ENCODE results near the gene MGST1. TPM values are rescaled to one million over a fixed set of nuclear protein-coding genes. Genes with fewer than 3 reads are reported as not detected.
A peak's percentile ranks its signal among the peaks of the same experiment; 100 is the strongest.

Gene MGST1
- total RNA-seq, 1 experiment from 2014 or later = 30.0 TPM

DNA sequence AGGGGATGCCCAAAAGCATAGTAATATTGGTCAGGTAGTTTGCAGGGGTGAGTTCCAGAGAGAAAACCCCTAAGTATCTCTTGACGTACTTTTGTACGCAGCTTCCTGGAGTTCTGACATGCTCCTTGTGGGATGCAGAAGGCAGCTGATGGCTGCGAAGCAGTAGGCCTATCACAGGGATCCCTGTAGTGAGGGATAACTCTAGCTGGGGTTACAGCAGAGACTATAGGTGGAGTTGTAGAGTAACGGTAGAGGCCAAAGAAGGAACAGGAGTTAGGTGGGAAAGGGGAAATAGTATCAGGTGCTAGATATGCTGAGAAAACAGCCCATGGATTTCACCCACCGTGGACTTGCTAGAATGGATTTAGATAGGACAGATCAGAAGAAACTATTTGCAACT is 37.3 kb downstream of the MGST1 start:
- intact Hi-C loops (cut with micrococcal nuclease; ENCODE audit: unreplicated experiment) = loop anchor here (5.0 to 10.0 kb wide), 4 partner anchors 218 to 1260 kb away; no protein-coding TSS in a partner anchor
- Histone ChIP-seq H3K27ac (ENCODE audit: low read depth, low read length, poor library complexity, severe bottlenecking) (no peak overlapping the region), H3K36me3 (ENCODE audit: insufficient read depth, low read length, poor library complexity, severe bottlenecking) (no peaks in the 10 kb centered on the region), H3K4me3 (ENCODE audit: low read depth, low read length, poor library complexity, severe bottlenecking) (no peak overlapping the region), H3K27me3 (replicated peaks; ENCODE audit: insufficient read depth, low read depth, low read length, poor library complexity) (no peaks in the 10 kb centered on the region), H3K9me3 (ENCODE audit: low read depth, low read length, poor library complexity, severe bottlenecking) (no peaks in the 10 kb centered on the region), H3K4me1 (ENCODE audit: insufficient read depth, low read length, poor library complexity, severe bottlenecking) (peaks cover 13% of the 10 kb centered on the region)
- no peak for DNase-seq (ENCODE audit: low spot score)
- ChIA-PET POLR2A (ENCODE audit: low non-redundant PET) (no interaction called here), CTCF (no interaction called here)
- no TSS peak for BruUV-seq (replicated peaks)
- no peak for TF ChIP-seq EZH2 (IDR thresholded peaks at IDR 0.05; ENCODE audit: borderline replicate concordance, low read depth, low read length, poor library complexity, severe bottlenecking)
- TF ChIP-seq, protein P1, sequence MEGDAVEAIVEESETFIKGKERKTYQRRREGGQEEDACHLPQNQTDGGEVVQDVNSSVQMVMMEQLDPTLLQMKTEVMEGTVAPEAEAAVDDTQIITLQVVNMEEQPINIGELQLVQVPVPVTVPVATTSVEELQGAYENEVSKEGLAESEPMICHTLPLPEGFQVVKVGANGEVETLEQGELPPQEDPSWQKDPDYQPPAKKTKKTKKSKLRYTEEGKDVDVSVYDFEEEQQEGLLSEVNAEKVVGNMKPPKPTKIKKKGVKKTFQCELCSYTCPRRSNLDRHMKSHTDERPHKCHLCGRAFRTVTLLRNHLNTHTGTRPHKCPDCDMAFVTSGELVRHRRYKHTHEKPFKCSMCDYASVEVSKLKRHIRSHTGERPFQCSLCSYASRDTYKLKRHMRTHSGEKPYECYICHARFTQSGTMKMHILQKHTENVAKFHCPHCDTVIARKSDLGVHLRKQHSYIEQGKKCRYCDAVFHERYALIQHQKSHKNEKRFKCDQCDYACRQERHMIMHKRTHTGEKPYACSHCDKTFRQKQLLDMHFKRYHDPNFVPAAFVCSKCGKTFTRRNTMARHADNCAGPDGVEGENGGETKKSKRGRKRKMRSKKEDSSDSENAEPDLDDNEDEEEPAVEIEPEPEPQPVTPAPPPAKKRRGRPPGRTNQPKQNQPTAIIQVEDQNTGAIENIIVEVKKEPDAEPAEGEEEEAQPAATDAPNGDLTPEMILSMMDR (conservative IDR thresholded peaks at IDR 0.05; ENCODE audit: low read depth, low read length) = no peak

- ChIA-PET CTCF (interaction anchor here (0.6 to 1.3 kb wide), 7 partner anchors 10 to 341 kb away, joined by 3 to 6 read pairs (median 3); no protein-coding TSS in a partner anchor), POLR2A (ENCODE audit: low non-redundant PET) (no interaction called here)
- Histone ChIP-seq H3K9me3 (ENCODE audit: low read depth, low read length, poor library complexity, severe bottlenecking) (no peaks in the 10 kb centered on the region), H3K4me3 (ENCODE audit: low read depth, low read length, poor library complexity, severe bottlenecking) (no peak overlapping the region), H3K27me3 (replicated peaks; ENCODE audit: insufficient read depth, low read depth, low read length, poor library complexity) (no peaks in the 10 kb centered on the region), H3K4me1 (ENCODE audit: insufficient read depth, low read length, poor library complexity, severe bottlenecking) (peaks cover 13% of the 10 kb centered on the region), H3K27ac (ENCODE audit: low read depth, low read length, poor library complexity, severe bottlenecking) (peak overlapping the region; percentile 48), H3K36me3 (ENCODE audit: insufficient read depth, low read length, poor library complexity, severe bottlenecking) (no peaks in the 10 kb centered on the region)
- intact Hi-C loops (cut with micrococcal nuclease; ENCODE audit: unreplicated experiment) = loop anchor here (2.0 to 10.0 kb wide), 5 partner anchors 216 to 1259 kb away; no protein-coding TSS in a partner anchor
- no TSS peak for BruUV-seq (replicated peaks)
- DNase-seq (ENCODE audit: low spot score) = peak; percentile 91
- TF ChIP-seq, protein P1 (conservative IDR thresholded peaks at IDR 0.05; ENCODE audit: low read depth, low read length) = peak; percentile 75
- no peak for TF ChIP-seq EZH2 (IDR thresholded peaks at IDR 0.05; ENCODE audit: borderline replicate concordance, low read depth, low read length, poor library complexity, severe bottlenecking)
Measured at GRCh38 chr12:16385782-16386646, 38.6 kb downstream of the MGST1 start.

GRCh38 chr12:16387919-16388318 is 40.5 kb downstream of the MGST1 start:
- Histone ChIP-seq H3K36me3 (ENCODE audit: insufficient read depth, low read length, poor library complexity, severe bottlenecking) (no peaks in the 10 kb centered on the region), H3K9me3 (ENCODE audit: low read depth, low read length, poor library complexity, severe bottlenecking) (no peaks in the 10 kb centered on the region), H3K4me1 (ENCODE audit: insufficient read depth, low read length, poor library complexity, severe bottlenecking) (peaks cover 13% of the 10 kb centered on the region), H3K27me3 (replicated peaks; ENCODE audit: insufficient read depth, low read depth, low read length, poor library complexity) (no peaks in the 10 kb centered on the region), H3K27ac (ENCODE audit: low read depth, low read length, poor library complexity, severe bottlenecking) (no peak overlapping the region), H3K4me3 (ENCODE audit: low read depth, low read length, poor library complexity, severe bottlenecking) (no peak overlapping the region)
- intact Hi-C loops (cut with micrococcal nuclease; ENCODE audit: unreplicated experiment) = loop anchor here (2.0 to 10.0 kb wide), 5 partner anchors 214 to 1257 kb away; no protein-coding TSS in a partner anchor
- DNase-seq (ENCODE audit: low spot score) = no peak
- no TSS peak for BruUV-seq (replicated peaks)
- POLR2A ChIA-PET (ENCODE audit: low non-redundant PET) = no interaction called here
- CTCF ChIA-PET = no interaction called here
- TF ChIP-seq EZH2 (IDR thresholded peaks at IDR 0.05; ENCODE audit: borderline replicate concordance, low read depth, low read length, poor library complexity, severe bottlenecking) = no peak
- TF ChIP-seq, protein P1 (conservative IDR thresholded peaks at IDR 0.05; ENCODE audit: low read depth, low read length) = no peak
